NCI-H446 (cell line): Measurements from ENCODE around the gene NCF2.
A peak's percentile ranks its signal among the peaks of the same experiment; 100 is the strongest.

Experiments used
- DNase-seq, 2 experiments: peaks; one replicate each; lab custom pipeline; 2025; lab: John Stamatoyannopoulos, UW

Gene NCF2

DNA sequence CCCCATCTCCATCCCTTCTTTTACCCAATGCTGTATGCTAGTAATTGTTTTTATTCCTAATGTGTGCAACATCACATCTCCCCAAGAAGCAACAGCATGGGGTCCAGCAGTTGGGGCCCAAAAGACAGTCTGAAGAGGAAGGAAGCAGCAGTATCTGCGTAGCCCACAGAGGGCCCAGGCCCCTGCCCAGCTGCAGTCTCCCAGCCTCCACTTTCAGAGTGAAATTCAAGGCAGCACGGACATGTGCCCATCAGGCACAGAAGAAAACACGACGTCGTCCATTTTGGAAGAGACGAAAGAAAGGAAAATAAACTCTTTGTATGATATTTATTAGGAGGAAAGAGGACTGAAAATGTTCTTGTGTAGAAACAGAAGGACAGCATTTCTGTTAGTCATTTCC, 37.4 kb downstream of the NCF2 start:
- no peak for DNase-seq

DNA sequence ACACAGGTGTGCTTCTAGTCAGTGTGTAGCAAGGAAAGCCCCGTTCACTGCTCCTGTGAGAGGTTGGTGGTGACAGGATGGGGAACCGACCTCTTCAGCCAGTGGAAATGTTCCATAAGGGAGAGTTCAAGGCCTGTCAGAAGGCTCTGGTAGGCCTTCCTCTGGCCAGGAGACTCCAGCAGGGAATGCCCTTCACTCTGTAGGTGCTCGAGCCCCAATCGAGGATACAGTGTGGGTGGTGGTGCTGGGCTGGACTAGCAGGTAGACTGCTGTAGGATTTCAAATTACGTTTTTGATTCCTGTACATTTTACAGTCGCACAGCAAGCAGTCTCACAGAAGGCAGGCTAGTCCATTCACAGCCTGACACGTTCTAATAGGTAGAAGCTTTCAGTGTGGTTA, 37.8 kb downstream of the NCF2 start:
- no peak for DNase-seq

DNA sequence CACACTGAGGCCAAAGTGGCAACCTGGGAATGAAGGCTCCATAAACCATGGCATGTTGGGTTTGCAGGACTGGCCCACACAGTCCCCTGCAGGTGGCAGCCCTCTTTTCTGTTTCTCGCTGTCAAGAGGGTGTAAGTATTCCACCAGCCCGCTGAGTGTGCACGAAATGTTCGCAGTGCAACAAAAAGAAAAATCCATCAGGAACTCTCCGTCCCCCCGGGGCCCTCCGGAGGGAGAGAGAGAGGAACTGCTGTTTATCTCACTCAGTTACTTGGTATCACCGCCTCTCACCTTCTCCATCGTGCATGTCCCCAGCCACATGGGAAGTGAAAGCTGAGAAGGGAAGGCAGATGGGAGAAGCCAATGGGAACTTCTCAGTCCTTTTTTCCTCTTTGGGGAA, 38.3 kb downstream of the NCF2 start:
- DNase-seq: no peak

DNA sequence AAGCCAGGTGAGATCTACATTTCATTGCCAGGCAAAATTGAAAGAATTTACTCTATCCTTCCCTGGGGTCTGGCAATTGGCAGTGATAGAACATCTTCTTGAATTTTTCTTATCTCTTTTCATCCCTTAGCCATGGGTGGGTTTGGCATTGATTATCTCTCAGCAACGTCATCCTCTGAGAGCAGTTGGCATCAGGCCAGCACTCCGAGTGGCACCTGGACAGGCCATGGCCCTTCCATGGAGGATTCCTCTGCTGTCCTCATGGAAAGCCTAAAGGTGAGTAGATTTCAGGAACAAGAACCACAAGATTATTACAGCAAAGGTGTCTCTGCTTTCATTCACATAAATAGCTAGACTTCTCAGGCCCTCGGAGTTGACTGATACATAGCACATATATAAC, 39.3 kb downstream of the NCF2 start:
- no peak for DNase-seq

DNA sequence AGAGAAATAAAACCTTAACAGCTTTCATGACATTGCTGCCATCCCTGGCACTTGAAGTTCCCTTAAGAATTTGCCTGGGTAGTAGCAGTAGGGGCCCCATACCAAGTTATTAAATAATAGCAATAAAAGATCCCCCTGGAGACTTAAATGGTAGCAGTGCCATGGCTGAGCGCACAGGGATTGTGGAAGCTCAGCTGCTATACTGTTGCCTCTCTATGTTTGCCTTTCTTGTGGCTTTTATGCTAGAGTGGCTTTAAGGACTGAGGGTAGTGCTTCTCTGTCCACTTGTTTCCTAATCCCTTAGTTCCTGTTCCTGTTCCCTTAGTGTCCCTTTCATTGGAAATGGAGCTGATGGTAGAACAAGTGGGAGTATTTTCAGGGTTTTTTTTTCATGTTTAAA, 42.1 kb downstream of the NCF2 start:
- DNase-seq: no peak

DNA sequence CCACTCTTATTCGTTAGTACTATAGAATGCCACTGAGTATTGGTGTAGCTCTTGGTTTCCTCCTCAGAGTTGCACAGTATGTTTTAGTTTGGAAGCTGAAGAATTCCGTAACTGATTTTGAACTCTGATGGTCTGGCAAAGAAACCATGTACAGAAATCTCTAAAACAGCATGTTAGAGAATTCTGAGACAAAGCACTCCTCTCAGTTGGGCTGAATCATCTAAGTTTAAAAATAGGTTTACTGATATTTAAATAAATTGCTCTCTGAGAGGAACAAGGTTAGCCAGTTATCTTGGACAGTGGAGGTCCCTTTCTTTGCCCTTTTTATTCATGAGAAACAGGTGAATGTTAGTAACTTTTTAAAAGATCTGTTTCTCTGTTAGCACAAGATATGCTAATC, 43.8 kb downstream of the NCF2 start:
- no peak for DNase-seq

DNA sequence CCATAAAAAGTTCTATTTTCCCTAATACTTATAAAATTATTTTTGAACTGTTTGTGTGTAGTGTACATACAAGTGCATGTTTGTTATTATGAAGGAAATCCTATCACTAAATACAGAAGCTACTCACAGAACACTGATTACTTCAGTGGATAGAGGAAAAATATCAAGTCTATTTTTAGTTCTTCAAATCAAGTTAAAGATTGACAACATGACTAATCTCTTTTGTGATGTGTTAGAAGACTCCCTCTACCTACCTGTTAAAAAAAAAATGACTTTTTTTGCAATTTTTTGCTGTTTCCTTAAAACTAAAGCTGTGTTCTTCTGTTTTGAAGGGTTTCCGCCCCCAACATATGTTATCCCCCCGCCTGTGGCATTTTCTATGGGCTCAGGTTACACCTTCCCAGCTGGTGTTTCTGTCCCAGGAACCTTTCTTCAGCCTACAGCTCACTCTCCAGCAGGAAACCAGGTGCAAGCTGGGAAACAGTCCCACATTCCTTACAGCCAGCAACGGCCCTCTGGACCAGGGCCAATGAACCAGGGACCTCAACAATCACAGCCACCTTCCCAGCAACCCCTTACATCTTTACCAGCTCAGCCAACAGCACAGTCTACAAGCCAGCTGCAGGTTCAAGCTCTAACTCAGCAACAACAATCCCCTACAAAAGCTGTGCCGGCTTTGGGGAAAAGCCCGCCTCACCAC, 45.5 kb downstream of the NCF2 start:
- DNase-seq: no peak

DNA sequence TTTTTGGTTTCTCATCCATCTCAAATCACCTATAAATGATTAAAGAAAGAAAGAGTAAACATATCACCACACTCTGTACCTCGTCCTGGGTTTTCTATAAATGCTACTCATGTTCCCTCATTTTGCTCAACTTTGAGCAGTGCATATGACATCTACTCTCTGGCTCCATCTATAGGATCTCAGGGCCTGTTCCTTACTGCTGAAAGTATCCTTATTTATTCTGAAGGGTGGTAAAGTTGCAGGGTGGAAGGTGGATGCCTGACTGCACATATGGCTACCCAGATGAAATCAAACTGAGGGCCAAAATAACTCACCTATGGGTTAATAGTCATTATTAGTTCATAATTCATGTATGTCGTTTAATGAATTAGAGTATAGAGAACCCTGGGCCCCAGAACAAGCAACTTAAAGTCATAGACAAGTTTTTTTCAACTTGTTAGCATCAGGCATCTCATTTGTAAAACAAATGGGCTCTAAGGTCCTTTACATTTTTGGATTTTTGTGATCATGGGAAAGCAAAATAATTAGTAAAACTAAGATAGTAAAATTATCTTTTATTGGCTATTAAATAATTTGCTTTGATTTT, 46.5 kb downstream of the NCF2 start:
- DNase-seq: peak; percentile 36 to 68

DNA sequence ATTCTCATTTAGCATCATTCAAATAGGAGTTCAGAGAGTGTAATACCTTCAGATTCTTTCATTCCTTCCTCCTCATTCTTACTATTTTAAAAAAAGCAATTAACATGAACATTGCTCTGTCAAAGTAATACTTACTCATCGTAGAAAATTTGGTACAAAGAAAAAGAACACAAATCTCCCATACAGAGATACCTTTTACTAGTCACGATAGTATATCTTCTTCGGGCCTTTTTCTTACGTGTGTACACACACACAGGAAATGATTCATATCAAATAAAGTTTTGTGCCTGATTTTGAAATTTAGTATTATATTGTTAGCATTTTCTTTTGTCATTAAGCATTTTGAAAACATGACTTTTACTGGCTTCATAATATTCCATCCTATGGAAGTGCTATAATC, 52.9 kb downstream of the NCF2 start:
- DNase-seq: no peak

DNA sequence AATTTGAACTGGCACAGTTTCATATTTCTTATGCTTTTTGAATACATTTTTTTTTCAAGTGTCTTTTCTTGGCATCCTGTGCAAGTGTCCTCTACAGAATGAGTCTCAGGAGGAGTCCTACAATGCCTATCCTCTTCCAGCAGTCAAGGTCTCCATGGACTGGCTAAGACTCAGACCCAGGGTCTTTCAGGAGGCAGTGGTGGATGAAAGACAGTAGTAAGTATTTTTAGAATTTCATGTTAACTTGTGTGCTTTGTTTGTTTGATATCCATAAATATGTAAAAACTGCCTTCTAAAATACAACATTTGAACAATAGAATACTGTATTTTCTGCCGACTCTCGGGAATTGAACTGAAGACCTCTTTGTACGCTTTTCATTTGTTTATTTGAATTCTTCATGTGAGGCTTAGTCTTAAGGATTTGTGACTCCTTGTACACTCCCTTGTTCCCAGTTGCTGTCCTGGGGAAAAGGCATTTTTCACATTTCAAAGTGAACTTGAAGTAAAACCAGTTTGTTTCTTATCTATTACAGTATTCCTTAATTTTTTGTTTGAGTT, 56.6 kb downstream of the NCF2 start:
- DNase-seq: no peak

DNA sequence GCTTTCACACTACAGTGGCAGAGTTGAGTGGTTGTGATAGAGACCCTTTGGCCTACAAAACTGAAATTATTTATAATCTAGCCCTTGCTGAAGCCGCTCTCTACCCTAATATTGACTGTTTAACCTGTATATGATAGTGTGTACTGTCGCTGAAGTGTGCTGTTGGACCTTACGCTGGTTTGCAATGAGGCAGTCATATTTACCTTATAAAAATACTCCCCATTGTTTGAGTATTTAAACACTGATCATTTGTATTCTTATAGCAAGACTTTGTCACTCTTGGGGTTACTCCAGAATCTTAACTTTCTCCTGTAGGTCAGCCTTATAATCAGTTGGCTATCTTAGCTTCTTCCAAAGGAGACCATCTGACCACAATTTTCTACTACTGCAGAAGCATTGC, 61.7 kb downstream of the NCF2 start:
- DNase-seq: no peak

DNA sequence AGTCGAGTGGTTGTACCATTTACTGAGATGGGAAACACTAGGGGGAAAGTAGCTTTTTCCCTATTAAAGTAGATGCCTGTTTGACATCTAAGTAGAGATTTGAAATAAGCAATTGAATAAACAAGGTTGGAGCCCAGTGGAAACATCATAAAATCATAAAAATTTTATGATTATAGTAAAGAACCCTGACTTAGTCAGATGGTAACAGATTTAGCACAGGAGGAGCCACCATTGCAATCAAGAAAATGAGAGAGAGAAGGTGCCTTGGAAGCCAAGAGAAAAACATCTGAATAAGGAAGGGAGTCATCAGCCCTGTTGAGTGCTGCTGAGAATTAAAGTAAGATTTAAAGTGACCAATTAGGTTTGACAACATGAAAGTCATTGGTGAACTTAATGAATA, 68.2 kb downstream of the NCF2 start:
- no peak for DNase-seq

DNA sequence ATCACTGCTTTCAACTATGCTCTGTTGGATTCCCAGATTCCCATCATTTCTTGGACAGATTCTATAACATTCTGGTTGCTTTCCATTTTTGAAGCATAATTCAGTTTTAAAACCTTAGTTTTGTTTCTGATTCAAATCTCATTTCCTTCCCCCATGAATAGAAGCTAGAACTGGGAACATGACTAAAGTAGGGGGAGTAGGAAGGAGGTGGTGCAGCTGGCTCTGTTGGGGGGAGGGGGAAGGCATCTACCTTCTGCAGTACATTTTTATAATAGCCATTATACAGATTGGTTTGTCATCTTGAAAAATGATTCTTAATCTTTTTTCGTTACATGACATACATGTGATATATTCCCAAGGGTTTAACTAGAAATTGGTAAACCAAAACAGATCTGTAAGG, 69.9 kb downstream of the NCF2 start:
- DNase-seq: no peak

DNA sequence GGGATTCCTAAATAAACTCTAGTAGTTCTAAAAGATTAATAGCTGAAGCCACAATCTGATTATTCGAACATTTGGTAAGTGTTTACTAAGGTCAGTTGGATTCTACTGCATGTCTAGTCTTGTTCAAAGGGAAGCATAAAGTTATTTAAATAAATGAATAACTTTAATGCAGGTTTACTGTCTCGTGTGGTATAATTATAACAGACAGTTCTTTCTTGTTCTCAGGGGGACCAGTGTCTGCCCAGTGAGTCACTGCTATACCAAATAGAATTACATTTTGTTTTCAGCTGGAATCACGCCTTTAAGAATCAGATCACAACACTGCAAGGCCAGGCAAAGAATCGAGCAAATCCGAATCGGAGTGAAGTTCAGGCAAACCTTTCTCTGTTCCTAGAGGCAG, 72.9 kb downstream of the NCF2 start:
- no peak for DNase-seq

DNA sequence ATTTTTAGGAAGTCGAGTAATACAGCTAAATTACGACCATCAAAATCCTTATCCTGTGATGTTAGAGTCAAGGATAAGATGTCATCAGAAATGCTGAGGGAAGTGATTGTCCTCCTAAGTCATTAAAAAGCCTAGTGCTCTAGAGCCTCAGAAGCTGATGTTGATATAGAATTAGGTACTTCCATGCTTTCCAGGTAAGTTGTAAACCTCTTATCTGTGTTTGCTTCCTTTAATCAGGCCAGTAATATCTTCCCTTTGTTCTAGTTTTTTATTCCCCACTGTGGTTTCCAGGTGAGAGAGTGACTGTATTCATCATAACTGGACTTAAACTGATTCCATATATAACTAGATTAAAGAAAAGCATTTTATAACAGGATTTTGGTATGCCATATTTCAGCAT, 73.5 kb downstream of the NCF2 start:
- DNase-seq: no peak

DNA sequence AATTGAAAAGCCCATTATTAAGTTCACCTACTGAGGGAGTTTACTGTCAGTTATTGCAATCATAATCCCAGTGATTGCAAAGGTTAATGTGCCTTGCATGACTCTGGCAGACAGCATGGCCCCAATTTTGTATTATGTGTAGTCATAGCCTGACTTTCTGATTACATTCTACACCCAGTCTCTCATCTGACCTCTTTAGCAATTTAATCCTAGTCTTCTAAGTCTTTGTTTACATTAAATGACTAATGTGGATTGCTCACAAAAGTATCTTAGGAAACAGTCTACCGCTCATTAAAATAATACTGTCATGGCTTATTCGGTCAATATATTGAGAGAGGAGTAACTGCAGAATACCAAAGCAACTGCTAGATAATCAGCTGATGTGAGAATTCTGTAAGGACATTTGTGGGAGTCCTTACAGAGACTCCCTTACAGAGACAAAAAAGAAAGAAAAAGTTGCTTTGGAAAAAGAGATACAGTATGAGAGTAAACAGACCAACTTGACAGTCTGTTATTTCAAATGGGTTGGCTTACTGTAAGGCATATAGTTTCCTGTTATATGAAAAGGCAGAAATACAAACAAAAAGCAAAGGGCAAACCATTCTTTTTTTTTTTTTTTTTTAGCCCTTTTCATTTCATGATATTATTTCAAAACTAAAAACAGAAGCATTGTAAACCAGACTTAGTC, 75.1 kb downstream of the NCF2 start:
- DNase-seq: no peak

DNA sequence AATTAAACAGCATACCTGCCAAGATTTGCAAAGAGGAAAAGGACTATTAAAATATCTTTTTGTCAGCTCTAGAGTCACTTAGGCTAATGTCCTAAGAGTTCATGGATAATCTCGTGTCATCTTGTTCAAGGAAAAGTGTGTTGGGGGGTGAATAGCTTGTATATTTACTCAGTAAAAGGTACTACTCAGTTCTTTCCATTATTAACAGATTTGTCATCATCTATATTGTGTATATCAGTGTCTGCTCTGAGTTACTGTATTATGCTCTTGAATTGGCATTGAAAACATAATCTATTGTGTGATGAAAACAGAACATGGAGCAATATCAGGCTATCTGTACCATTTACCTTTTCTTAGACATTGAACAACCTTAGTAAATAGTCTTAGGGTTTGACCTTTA, 76.0 kb downstream of the NCF2 start:
- DNase-seq: no peak

DNA sequence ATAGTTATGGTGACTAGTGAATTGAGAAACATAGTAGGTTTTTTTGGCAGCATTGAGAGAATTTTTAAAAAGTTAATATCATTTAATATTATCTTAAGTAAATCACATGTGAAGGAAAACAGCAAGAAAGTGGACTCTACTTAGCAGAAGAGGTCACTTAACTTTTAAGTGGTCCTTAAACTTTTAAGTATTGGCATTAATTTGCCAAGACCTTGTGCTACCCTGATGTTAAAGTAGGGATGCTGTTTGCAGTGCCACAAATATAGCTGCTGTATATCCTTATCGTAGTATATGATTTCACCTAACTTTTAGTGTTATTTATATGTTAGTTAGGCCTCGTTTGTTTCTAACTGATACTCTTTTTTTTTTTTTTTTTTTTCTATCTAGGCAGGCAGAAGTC, 77.8 kb downstream of the NCF2 start:
- DNase-seq: no peak

DNA sequence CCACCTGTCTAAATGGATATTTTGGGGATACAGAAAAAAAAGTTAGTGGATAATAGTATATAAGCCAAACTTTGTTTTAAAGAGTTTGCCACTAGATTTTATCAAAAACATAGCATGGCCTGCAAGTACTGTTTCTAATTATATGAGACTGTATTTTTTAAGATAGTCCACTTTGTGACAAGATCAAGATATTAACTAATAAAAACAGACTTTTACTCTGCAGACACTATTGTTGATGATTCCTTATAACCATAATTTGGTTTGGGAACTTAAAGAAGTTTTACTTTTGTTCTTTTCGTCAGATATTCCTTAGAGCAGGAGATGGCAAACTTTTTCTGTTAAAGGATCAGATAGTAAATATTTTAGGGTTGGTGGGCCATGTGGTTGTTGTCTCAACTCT, 81.6 kb downstream of the NCF2 start:
- no peak for DNase-seq

DNA sequence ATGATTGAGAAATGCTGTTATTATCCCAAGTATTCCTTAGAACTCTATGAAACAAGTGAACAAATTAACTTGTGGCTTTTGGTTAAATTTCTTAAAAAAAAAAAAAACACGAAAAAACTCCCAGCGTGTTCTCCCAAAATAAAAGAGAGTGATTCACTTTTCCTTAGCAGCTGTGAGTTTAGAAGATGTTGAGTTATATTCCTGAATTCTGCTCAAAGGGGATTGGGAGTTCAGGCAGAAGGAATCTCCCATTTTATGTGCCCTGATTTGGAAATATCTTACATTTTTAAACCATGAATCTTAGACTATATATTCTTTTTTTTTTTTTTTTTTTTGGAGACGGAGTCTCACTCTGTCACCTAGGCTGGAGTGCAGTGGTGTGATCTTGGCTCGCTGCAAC, 83.7 kb downstream of the NCF2 start:
- no peak for DNase-seq
